ENCODE results near the gene MRPS14.

- TF ChIP-seq, protein P1, sequence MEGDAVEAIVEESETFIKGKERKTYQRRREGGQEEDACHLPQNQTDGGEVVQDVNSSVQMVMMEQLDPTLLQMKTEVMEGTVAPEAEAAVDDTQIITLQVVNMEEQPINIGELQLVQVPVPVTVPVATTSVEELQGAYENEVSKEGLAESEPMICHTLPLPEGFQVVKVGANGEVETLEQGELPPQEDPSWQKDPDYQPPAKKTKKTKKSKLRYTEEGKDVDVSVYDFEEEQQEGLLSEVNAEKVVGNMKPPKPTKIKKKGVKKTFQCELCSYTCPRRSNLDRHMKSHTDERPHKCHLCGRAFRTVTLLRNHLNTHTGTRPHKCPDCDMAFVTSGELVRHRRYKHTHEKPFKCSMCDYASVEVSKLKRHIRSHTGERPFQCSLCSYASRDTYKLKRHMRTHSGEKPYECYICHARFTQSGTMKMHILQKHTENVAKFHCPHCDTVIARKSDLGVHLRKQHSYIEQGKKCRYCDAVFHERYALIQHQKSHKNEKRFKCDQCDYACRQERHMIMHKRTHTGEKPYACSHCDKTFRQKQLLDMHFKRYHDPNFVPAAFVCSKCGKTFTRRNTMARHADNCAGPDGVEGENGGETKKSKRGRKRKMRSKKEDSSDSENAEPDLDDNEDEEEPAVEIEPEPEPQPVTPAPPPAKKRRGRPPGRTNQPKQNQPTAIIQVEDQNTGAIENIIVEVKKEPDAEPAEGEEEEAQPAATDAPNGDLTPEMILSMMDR (IDR thresholded peaks at IDR 0.05), result no peak
- TF ChIP-seq EP300 (IDR thresholded peaks at IDR 0.05), result no peak
- TF ChIP-seq POLR2A (IDR thresholded peaks at IDR 0.05), result peak in 1 of 4 donors; percentile 14
Observed at GRCh38 chr1:174990382-174990999, 32.7 kb downstream of the MRPS14 start.
